ENCODE results near the gene DRAM1.

The DRAM1 gene

DNA sequence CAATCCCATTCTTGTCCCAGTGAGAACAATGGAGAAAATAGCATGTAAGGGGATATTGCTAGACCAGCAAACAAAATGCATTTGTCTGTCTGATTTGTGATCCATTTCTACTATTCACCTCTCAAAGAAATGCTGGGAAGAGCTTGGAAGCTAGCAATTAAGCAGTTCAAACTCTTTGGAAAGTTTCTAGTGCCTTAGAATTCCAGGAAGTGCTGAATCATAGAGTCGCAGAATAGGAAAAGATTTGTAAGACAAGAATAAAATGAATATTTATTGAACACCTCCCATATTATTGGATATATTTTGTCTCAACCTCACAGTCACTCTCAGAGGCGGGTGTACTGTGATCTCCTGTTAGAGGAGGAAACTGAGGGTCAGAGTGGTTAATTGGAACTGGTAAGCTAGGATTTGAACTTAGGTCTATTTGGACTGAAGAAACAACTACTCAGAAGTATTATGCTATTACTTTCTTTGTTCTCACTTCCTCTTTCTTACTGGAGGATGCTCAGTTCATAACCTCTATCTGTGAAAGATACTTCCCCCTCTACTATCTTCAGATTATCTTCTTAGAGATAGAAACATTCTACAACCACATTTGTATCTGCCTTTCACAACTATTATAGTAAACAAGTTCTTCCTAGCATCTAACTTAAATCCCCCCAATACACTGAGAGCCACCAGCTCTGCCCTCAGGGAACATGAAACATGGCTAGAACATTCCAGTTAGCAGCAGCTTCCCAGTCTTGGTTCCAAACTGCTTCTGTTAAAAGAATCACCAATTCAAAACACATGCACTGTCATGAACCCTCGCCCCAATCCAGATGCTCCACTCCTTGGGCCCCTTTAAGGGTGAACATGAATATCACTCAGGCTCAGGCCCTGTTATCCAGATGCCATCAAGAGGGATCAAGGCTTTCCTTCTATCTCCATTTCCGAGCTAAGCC is 64.2 kb downstream of the DRAM1 start:
- no peak for TF ChIP-seq JUND (IDR thresholded peaks at IDR 0.05; ENCODE audit: low read depth)
- no peak for DNase-seq (ENCODE audit: low read depth in 1 of 2, low spot score in 1 of 2)
- in situ Hi-C loops (cut with HindIII; ENCODE audit: low pct_unique_long_range_greater_than_20kb, low sequenced_read_pairs): no loop called here

DNA sequence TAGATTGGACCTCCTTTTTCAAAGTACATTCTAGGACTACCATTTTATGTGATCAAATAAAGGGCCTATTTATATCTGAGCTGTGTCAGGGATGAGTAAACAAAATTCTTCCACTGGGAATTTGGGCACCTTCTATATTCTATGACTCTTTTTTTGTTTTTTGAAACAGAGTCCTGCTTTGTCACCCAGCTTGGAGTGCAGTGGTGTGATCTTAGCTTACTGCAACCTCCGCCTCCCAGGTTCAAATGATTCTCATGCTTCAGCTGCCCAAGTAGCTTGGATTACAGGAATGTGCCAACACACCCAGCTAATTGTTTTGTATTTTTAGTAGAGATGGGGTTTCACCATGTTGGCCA is 64.8 kb downstream of the DRAM1 start:
- in situ Hi-C loops (cut with HindIII; ENCODE audit: low pct_unique_long_range_greater_than_20kb, low sequenced_read_pairs): no loop called here
- no peak for DNase-seq (ENCODE audit: low read depth in 1 of 2, low spot score in 1 of 2)

GRCh38 chr12:101945369-101946232 is 68.2 kb downstream of the DRAM1 start:
- DNase-seq (ENCODE audit: low read depth in 1 of 2, low spot score in 1 of 2): peak; percentile 23 to 86
- no peak for TF ChIP-seq JUND (IDR thresholded peaks at IDR 0.05; ENCODE audit: low read depth)

More for the DNA sequence above, 64.8 kb downstream of the DRAM1 start:
- no peak for TF ChIP-seq JUND (IDR thresholded peaks at IDR 0.05; ENCODE audit: low read depth)

DNA sequence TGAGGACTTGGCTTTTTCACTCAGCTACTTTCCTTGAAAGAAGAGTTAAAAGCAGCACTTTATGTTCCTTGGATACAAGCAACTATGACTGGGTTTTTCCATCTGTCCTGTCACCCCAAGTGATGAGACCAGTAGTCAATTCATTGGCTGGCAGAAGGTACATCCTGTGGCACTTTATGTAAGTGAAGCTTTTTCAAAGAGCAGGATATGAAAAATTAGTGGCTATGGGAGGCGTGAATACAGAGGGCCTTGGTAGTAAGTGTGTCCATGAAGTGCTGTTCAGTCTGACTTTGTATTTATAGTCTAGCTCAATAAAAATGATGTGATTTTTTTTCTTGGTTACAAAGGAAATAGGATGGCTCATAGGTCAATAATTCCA is 68.8 kb downstream of the DRAM1 start:
- in situ Hi-C loops (cut with HindIII; ENCODE audit: low pct_unique_long_range_greater_than_20kb, low sequenced_read_pairs): no loop called here
- TF ChIP-seq JUND (IDR thresholded peaks at IDR 0.05; ENCODE audit: low read depth): no peak
- no peak for DNase-seq (ENCODE audit: low read depth in 1 of 2, low spot score in 1 of 2)

More at GRCh38 chr12:101945369-101946232, 68.2 kb downstream of the DRAM1 start:
- in situ Hi-C loops (cut with HindIII; ENCODE audit: low pct_unique_long_range_greater_than_20kb, low sequenced_read_pairs): no loop called here

GRCh38 chr12:101947316-101947715 is 69.9 kb downstream of the DRAM1 start:
- no peak for DNase-seq (ENCODE audit: low read depth in 1 of 2, low spot score in 1 of 2)
- in situ Hi-C loops (cut with HindIII; ENCODE audit: low pct_unique_long_range_greater_than_20kb, low sequenced_read_pairs): no loop called here

GRCh38 chr12:101948365-101948764 is 71.0 kb downstream of the DRAM1 start:
- no peak for TF ChIP-seq JUND (IDR thresholded peaks at IDR 0.05; ENCODE audit: low read depth)
- in situ Hi-C loops (cut with HindIII; ENCODE audit: low pct_unique_long_range_greater_than_20kb, low sequenced_read_pairs): no loop called here

More at GRCh38 chr12:101947316-101947715, 69.9 kb downstream of the DRAM1 start:
- TF ChIP-seq JUND (IDR thresholded peaks at IDR 0.05; ENCODE audit: low read depth): no peak

GRCh38 chr12:101951002-101951670 is 73.8 kb downstream of the DRAM1 start:
- in situ Hi-C loops (cut with HindIII; ENCODE audit: low pct_unique_long_range_greater_than_20kb, low sequenced_read_pairs): no loop called here
- no peak for DNase-seq (ENCODE audit: low read depth in 1 of 2, low spot score in 1 of 2)
- no peak for TF ChIP-seq JUND (IDR thresholded peaks at IDR 0.05; ENCODE audit: low read depth)

More at GRCh38 chr12:101948365-101948764, 71.0 kb downstream of the DRAM1 start:
- no peak for DNase-seq (ENCODE audit: low read depth in 1 of 2, low spot score in 1 of 2)

DNA sequence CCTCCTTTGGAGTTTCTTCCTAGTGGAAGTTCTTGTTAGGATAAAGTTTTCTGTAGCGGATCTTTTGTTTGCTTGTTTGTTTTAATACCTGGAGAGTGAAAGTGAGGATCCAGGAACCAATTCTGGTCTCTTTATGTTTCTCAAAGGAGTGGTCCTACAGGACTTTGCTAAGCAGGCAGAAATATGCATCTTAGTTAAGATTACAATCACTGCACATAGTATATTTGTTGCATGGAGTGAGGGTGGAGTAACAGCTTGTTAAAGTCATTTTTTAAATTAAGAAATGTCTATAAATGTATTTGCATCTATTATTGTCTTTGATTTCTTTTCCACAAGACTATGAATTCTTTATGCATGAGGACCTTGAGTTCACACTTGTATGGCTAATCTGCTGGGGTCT is 76.7 kb downstream of the DRAM1 start:
- TF ChIP-seq JUND (IDR thresholded peaks at IDR 0.05; ENCODE audit: low read depth): no peak
- no peak for DNase-seq (ENCODE audit: low read depth in 1 of 2, low spot score in 1 of 2)
- in situ Hi-C loops (cut with HindIII; ENCODE audit: low pct_unique_long_range_greater_than_20kb, low sequenced_read_pairs): no loop called here

GRCh38 chr12:101954676-101955075 is 77.3 kb downstream of the DRAM1 start:
- in situ Hi-C loops (cut with HindIII; ENCODE audit: low pct_unique_long_range_greater_than_20kb, low sequenced_read_pairs): no loop called here
- TF ChIP-seq JUND (IDR thresholded peaks at IDR 0.05; ENCODE audit: low read depth): no peak
- peak; percentile 58 to 86 for DNase-seq (ENCODE audit: low read depth in 1 of 2, low spot score in 1 of 2)

DNA sequence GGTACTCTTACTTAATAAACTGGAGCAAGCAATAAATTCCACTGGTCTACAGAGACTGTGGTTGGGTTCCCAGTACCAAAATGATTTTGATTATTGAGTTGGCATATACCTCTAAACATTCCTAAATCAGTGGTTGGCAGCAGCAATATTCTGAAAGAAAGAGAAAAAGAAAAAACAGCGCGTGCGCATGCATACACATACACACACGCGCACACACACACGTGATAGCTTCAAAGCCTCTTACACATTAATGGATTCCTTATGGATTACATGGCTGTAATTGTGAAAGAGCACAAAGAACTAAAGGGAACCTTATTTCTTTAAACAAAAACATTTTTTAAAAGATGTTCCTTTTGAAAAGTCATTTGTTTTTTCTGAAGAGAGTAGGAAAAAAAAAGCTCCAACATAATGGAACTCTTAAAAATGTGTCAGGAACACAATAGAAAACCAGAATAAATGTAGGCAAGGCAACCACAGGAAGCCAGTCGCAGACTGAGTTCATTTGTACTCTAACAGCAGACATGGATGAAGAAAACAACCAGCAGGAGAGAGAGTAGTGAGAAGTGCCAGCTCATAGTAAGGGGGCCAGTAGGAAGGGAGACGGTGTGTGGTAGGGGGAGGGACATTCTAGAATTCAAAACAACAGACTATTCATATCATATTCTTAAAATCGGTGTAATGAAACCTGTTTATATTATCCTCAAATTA is 80.0 kb downstream of the DRAM1 start:
- DNase-seq (ENCODE audit: low read depth in 1 of 2, low spot score in 1 of 2): no peak
- in situ Hi-C loops (cut with HindIII; ENCODE audit: low pct_unique_long_range_greater_than_20kb, low sequenced_read_pairs): no loop called here
- no peak for TF ChIP-seq JUND (IDR thresholded peaks at IDR 0.05; ENCODE audit: low read depth)

DNA sequence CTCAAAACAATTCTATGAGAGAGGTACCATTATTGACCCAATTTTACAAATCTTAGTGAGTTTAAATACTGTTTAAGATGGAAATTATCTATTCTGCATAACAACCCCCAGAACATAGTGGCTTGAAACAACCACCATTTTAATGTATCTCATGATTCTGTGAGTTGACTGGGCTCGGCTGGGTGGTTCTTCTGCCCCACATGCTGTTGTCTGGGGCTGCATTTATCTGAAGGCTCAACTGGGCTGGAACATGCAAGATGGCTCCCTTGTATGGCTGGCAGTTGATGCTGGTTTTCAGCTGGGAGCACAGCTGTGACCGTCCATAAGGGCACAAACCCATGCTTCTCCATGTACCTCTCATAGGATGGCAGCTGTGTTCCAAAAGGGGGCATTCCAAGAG is 82.2 kb downstream of the DRAM1 start:
- TF ChIP-seq JUND (IDR thresholded peaks at IDR 0.05; ENCODE audit: low read depth): no peak
- in situ Hi-C loops (cut with HindIII; ENCODE audit: low pct_unique_long_range_greater_than_20kb, low sequenced_read_pairs): no loop called here
- DNase-seq (ENCODE audit: low read depth in 1 of 2, low spot score in 1 of 2): no peak

DNA sequence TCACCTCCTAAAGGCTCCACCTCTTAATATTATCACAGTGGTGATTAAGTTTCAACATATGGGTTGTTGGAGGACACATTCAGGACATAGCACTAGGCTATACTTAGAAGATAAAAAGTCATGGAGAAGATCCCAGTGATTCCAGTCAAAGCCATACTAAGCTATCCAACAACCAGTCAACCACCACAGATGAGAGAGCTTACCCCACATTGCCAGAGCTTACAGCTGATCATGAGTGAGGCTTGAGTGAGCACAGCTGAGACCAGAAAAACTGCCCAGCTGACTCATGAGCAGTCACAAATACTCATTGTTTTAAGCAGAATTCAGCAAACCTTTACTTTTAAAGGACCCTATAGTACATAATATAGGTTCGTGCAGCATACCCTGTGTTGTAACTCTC is 85.1 kb downstream of the DRAM1 start:
- no peak for DNase-seq (ENCODE audit: low read depth in 1 of 2, low spot score in 1 of 2)
- in situ Hi-C loops (cut with HindIII; ENCODE audit: low pct_unique_long_range_greater_than_20kb, low sequenced_read_pairs): no loop called here
- no peak for TF ChIP-seq JUND (IDR thresholded peaks at IDR 0.05; ENCODE audit: low read depth)

All from T47D (cell line).